HCT116 (cell line): ENCODE data around the gene CD8A.

Source experiments
- CTCF ChIP-seq, 3 experiments: fragments of 200-600 bp in 1 of 3; sonication (generic) in 1 of 3; IDR thresholded peaks in 2 of 3; conservative IDR thresholded peaks in 1 of 3; 2 replicates each; pipeline ENCODE4 v1.5.1; 2012 to 2017; ENCODE audit warnings: low read depth in 2 of 3, low read length in 2 of 3, antibody characterized with exemption in 1 of 3, borderline replicate concordance in 1 of 3, control low read depth in 1 of 3, mild to moderate bottlenecking in 1 of 3, mixed read lengths in 1 of 3, mixed run types in 1 of 3, moderate library complexity in 1 of 3; ENCODE audit not compliant: insufficient read depth in 1 of 3
- EGR1 ChIP-seq: IDR thresholded peaks from 2 replicates; pipeline ENCODE4 v1.6.1; 2012; ENCODE audit warnings: low read depth
- EZH2 ChIP-seq: fragments of 200-600 bp; sonication (generic); IDR thresholded peaks from 2 replicates; pipeline ENCODE4 v1.6.1; 2017; ENCODE audit warnings: antibody characterized with exemption, mixed run types
- POLR2A ChIP-seq: IDR thresholded peaks from 2 replicates; pipeline ENCODE4 v1.7.0; 2011; ENCODE audit warnings: borderline replicate concordance; ENCODE audit not compliant: insufficient read depth, insufficient read length; ENCODE audit errors: extremely low read depth

GRCh38 chr2:86775338-86775737 lies 15.4 kb downstream of the CD8A start:
- TF ChIP-seq EGR1: no peak
- no peak for TF ChIP-seq EZH2
- no peak for TF ChIP-seq CTCF (IDR thresholded peaks at IDR 0.05 in 2 of 3, conservative IDR thresholded peaks at IDR 0.05 in 1 of 3; ENCODE audit: borderline replicate concordance in 1 of 3, insufficient read depth in 1 of 3, low read depth in 2 of 3, low read length in 2 of 3)
- no peak for TF ChIP-seq POLR2A
